ENCODE data around the gene TMPRSS11F.
"Not testable (repeated sequence)": the region's sequence is repeated elsewhere in the genome, so short reads cannot be mapped to it uniquely, and the experiment has no call there.

The TMPRSS11F gene

GRCh38 chr4:68129793-68130192 lies at the start of gene TMPRSS11F:
TSS of gene TMPRSS11F (minus strand) at chr4:68129869. CDS start at chr4:68129820, 49 bp downstream.
- DNase-seq (ENCODE audit: low spot score), result peak; percentile 18

DNA sequence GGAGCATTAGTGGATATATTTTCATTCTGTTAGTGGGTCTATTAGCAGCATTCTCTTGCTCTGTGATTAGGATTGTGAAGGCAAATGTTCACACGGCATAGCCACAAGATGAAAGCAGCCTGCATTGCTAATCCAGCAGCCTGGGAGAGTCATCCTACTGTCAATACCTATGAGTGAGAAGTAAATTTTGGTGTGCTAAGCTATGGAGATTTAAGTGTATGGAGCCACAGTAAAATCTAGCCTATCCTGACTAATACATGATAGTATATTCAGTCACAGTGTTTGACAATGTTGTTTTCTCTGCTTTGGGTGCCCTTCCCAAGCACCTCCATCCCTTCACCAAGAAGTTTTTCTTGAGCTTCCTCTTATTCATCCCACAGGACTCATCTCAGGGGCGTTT lies 47.2 kb upstream of the TMPRSS11F start:
- DNase-seq (ENCODE audit: low spot score), result no peak

GRCh38 chr4:68176500-68176899 lies 46.8 kb upstream of the TMPRSS11F start:
- no peak for DNase-seq (ENCODE audit: low spot score)

- DNase-seq (ENCODE audit: low spot score), result peak; percentile 25
Observed at GRCh38 chr4:68175562-68176155, 46.0 kb upstream of the TMPRSS11F start.

GRCh38 chr4:68174389-68174788 lies 44.7 kb upstream of the TMPRSS11F start:
- not testable (repeated sequence) for DNase-seq (ENCODE audit: low spot score)

DNA sequence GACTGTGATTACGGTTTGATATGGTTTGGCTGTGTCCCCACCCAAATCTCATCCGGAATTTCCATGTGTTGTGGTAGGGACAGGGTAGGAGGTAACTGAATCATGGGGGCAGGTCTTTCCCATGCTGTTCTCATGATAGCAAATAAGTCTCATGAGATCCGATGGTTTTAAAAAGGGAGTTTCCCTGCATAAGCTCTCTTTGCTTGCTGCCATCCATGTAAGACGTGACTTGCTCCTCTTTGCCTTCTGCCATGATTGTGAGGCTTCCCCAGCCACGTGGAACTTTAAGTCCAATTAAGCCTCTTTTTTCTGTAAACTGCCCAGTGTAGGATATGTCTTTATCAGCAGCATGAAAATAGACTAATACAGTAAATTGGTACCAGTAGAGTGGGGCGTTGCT lies 42.5 kb upstream of the TMPRSS11F start:
- DNase-seq (ENCODE audit: low spot score), result not testable (repeated sequence)

GRCh38 chr4:68167706-68168105 lies 38.0 kb upstream of the TMPRSS11F start:
- DNase-seq (ENCODE audit: low spot score), result no peak

GRCh38 chr4:68167166-68167565 lies 37.5 kb upstream of the TMPRSS11F start:
- DNase-seq (ENCODE audit: low spot score), result no peak

DNA sequence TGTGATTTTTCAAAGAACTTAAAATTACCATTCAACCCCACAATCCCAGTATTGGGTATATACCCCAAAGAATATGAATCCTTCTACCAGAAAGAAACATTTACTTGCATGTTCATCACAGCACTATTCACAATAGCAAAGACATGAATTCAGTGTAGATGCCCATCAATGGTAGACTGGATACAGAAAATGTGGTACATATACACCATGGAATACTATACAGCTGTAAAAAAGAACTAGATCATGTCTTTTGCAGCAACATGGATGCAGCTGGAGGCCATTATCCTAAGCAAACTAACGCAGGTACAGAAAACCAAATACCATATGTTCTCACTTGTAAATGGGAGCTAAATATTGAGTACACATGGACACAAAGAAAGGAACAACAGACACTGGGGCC lies 34.1 kb upstream of the TMPRSS11F start:
- DNase-seq (ENCODE audit: low spot score), result no peak

GRCh38 chr4:68162196-68162595 lies 32.5 kb upstream of the TMPRSS11F start:
- no peak for DNase-seq (ENCODE audit: low spot score)

DNA sequence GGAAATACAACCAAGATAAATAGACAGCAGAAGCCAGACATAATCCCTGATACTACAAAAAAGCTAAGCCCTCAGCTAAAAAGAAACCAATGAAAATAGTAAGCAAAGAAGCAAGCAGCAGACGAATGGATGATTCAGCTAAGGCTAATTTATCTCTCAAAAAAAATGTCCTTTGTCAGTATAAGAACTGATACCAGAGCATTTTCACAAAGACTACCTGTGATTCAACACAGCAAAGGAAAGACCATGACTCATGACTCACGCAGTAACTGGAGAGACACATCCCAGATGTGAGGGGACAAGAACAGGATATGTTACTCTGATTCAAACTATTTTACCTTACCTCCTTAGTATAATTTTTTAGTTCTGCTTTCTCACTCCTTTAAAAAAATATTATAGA lies 22.7 kb upstream of the TMPRSS11F start:
- DNase-seq (ENCODE audit: low spot score), result no peak

DNA sequence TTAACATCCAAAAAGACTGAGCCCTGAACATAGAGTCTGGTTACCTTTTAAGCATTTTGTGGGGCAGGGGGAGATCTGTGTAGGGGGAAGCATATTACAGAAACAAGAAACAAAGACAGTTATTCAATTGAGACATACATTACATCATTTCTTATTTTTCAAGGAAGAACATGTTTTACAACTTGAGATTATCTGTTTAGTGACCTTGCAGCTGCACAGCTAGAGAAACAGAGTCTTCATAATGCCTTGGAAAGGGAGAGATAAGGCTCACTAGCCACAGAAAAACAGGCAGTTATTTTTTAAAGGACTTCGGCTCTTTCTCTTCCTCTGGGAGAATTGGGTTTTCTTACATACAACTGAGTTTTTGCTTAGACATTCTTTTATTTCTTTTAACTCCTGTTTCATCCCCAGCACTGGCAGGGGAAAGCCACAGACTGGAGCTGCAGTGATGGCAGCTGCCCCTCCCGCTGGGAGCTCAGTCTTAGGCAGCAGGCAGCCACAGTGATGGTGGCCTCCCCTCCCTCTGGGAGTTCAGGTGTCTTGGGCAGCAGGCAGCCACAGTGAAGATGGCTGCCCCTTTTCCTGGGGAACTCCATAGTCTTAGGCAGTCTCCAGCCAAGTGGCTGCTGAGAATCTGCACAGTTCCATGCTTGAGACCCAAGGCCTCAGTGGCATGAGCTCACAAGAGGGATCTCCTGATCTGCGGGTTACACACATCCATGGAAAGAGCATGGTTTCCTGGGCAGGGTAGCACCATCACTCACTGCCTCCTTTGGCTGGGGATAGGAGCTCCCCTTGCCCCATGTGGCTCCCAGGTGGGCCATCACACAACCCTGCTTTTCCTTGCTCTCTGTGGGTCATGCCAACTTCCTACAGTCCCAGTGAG lies 19.4 kb upstream of the TMPRSS11F start:
- no peak for DNase-seq (ENCODE audit: low spot score)

GRCh38 chr4:68147079-68147478 lies 17.4 kb upstream of the TMPRSS11F start:
- no peak for DNase-seq (ENCODE audit: low spot score)

GRCh38 chr4:68145261-68145660 lies 15.6 kb upstream of the TMPRSS11F start:
- DNase-seq (ENCODE audit: low spot score), result no peak

GRCh38 chr4:68141852-68142251 lies 12.2 kb upstream of the TMPRSS11F start:
- DNase-seq (ENCODE audit: low spot score), result no peak

GRCh38 chr4:68132342-68132741 lies 2.7 kb upstream of the TMPRSS11F start:
- no peak for DNase-seq (ENCODE audit: low spot score)

GRCh38 chr4:68124262-68124661 lies 5.4 kb downstream of the TMPRSS11F start:
- no peak for DNase-seq (ENCODE audit: low spot score)

GRCh38 chr4:68123525-68123924 lies 6.1 kb downstream of the TMPRSS11F start:
- no peak for DNase-seq (ENCODE audit: low spot score)

DNA sequence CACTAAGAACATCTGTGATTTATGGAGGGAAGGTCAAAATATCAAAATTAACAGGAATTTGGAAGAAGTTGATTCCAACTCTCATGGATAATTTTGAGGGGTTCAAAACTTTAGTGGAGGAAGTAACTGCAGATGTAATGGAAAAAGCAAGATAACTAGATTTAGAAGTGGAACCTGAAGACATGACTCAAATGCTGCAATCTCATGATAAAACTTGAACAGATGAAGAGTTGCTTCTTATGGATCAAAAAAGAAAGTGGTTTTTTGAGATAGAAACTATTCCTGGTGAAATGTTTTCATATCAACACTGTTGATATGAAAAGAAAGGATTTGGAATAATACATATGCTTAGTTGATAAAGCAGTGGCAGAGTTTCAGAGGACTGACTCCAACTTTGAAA lies 9.7 kb downstream of the TMPRSS11F start:
- no peak for DNase-seq (ENCODE audit: low spot score)

- DNase-seq (ENCODE audit: low spot score), result no peak
Observed at GRCh38 chr4:68110441-68110840, 19.2 kb downstream of the TMPRSS11F start.

DNA sequence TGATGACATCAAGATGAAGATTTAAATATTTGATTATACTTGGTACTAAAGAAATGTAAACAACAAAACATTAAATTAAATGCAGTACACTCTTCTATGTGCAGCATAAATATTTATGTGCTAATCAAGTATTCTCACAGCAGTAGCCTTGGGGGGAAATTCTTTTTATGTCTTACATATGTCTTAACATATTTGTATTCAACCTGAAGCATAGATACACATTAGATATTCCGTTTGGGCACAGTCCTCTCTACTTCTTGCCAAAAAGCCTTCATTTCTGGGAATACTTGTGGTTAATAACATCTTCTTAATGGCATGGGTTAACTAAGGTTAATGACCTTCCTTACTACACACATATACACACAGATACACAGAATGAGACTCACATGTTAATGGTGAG lies 19.8 kb downstream of the TMPRSS11F start:
- no peak for DNase-seq (ENCODE audit: low spot score)

DNA sequence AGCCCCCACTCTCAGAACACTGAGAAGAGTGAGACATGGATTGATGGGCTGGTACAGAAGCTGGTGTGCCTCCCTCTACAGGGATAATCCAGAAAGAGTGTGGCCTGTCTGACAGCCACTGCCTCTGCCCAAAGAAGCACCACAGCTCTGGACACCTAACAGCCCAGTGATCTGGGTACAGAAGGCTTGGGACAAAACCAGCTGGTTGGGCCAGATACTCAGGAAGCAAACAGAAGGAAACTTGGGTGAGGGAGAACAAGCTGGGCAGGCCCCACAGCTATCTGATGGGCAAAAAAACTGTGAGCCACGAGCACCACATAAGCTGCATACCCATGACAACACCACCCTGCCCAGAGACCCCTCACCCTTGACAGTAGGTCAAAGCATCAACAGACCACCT lies 46.9 kb downstream of the TMPRSS11F start:
- no peak for DNase-seq (ENCODE audit: low spot score)

DNA sequence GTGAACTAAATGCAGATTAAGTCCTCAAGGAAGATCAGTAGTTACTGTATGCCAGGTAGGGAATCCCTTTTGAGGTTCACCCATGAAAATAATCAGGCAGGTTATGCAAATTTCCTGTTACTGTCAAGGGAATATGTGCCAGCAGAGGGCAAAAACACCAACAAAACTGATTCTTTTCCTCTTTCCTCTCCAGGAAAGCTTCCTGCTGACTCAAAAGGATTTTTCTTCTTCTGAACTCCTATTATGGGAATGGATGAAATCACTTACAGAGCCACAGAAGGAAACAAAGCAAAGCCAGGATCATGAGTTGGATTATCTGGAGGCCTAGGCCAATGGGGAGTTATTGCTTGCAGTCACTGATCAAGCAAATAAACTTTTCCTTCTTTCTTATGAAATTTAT lies 49.7 kb downstream of the TMPRSS11F start:
- DNase-seq (ENCODE audit: low spot score), result no peak

- no peak for DNase-seq (ENCODE audit: low spot score)
Observed at GRCh38 chr4:68077737-68078136, 51.9 kb downstream of the TMPRSS11F start.

Data from hematopoietic multipotent progenitor cell treated with erythropoietin and hydrocortisone succinate and interleukin-3 and kit ligand, for 15 days (in vitro differentiated cells).